Naive B cell (primary cell): ENCODE data around the gene FCSK. TPM values are rescaled to one million over a fixed set of nuclear protein-coding genes. Genes with fewer than 3 reads are reported as not detected.
"Not testable (repeated sequence)": the region's sequence is repeated elsewhere in the genome, so short reads cannot be mapped to it uniquely, and the experiment has no call there.

Experiments used
- ATAC-seq, 2 donors: fragments of 150-1000 bp; cut with Tn5 transposase; 2 replicates each; pipeline ENCODE4 v1.10.0; 2021; ENCODE audit warnings: low read depth in 2 of 2, mild to moderate bottlenecking in 2 of 2, moderate library complexity in 2 of 2
- DNase-seq: peaks from one replicate; pipeline ENCODE4 v3.0.0; 2022
- H3K27ac Mint-ChIP-seq, 6 donors: one replicate each; pipeline ENCODE4 v1.8.0; 2020 to 2022; ENCODE audit warnings: mild to moderate bottlenecking in 6 of 6, mixed read lengths in 6 of 6, moderate library complexity in 5 of 6, inconsistent platforms in 2 of 6
- H3K27me3 Mint-ChIP-seq, 3 donors: one replicate each; pipeline ENCODE4 v1.8.0; 2021 to 2022; ENCODE audit warnings: mixed read lengths in 3 of 3, mild to moderate bottlenecking in 1 of 3
- H3K36me3 Mint-ChIP-seq, 2 donors: one replicate each; pipeline ENCODE4 v1.8.0; 2020 to 2022; ENCODE audit warnings: mixed read lengths in 2 of 2, inconsistent platforms in 1 of 2, mild to moderate bottlenecking in 1 of 2
- H3K4me1 Mint-ChIP-seq, 3 donors: one replicate each; pipeline ENCODE4 v1.8.0; 2020 to 2022; ENCODE audit warnings: mixed read lengths in 3 of 3, inconsistent platforms in 1 of 3, mild to moderate bottlenecking in 1 of 3, moderate library complexity in 1 of 3
- H3K4me3 Mint-ChIP-seq, 8 donors: one replicate each; pipeline ENCODE4 v1.8.0; 2020 to 2022; ENCODE audit warnings: mild to moderate bottlenecking in 8 of 8, mixed read lengths in 8 of 8, moderate library complexity in 8 of 8, inconsistent platforms in 2 of 8
- H3K9me3 Mint-ChIP-seq, 7 donors: one replicate each; pipeline ENCODE4 v1.8.0; 2020 to 2022; ENCODE audit warnings: mixed read lengths in 7 of 7, mild to moderate bottlenecking in 5 of 7, inconsistent platforms in 2 of 7, moderate library complexity in 1 of 7
- polyA plus RNA-seq, 6 donors: library from polyadenylated mRNA; unstranded; fragments of 300-500 nt; fragmentation: Illumina TruSeq; gene quantifications; one replicate each; pipeline ENCODE4 v1.2.3, GENCODE V29; 2021; ENCODE audit warnings: low read depth in 6 of 6

The FCSK gene
- polyA plus RNA-seq, 6 donors from 2014 or later: 2.5 to 5.8 (median 4.7) TPM

GRCh38 chr16:70522216-70523075, 68.1 kb downstream of the FCSK start:
- H3K4me3 Mint-ChIP-seq: peak overlapping the region; percentile 97 to 100 (median 99)
- H3K27ac Mint-ChIP-seq: peak overlapping the region; percentile 99 to 100 (median 99)
- ATAC-seq (no peak), DNase-seq (peak; percentile 9)
- no peaks in the 10 kb centered on the region for H3K27me3 Mint-ChIP-seq
- peaks cover 27 to 59% (median 36%) of the 10 kb centered on the region in 3 donors for H3K4me1 Mint-ChIP-seq
- peaks cover 18 to 19% of the 10 kb centered on the region in 2 donors for H3K36me3 Mint-ChIP-seq
- H3K9me3 Mint-ChIP-seq: no peaks in the 10 kb centered on the region

- Mint-ChIP-seq H3K27ac (peak within 1 kb of the TSS; percentile 99 to 100 (median 99)), H3K9me3 (no peaks in the 10 kb centered on the region), H3K4me3 (peak within 1 kb of the TSS; percentile 97 to 100 (median 99)), H3K36me3 (peaks cover 15% of the 10 kb centered on the region in 2 donors), H3K27me3 (no peaks in the 10 kb centered on the region), H3K4me1 (peaks cover 27 to 64% (median 38%) of the 10 kb centered on the region in 3 donors)
- ATAC-seq (peak; percentile 71 to 81), DNase-seq (peak; percentile 87)
Observed at GRCh38 chr16:70523076-70523742, 68.8 kb downstream of the FCSK start, which contains the start of gene COG4. TSS of gene COG4 (minus strand) at chr16:70523554. CDS start at chr16:70523543, 11 bp downstream.

GRCh38 chr16:70523743-70524398, 69.5 kb downstream of the FCSK start, which contains the start of gene SF3B3:
TSS of gene SF3B3 (plus strand) at chr16:70523816. CDS start at chr16:70526657, 2,841 bp downstream.
- peaks cover 15% of the 10 kb centered on the region in 2 donors for H3K36me3 Mint-ChIP-seq
- peak within 1 kb of the TSS; percentile 97 to 100 (median 99) for H3K4me3 Mint-ChIP-seq
- H3K4me1 Mint-ChIP-seq: peaks cover 27 to 70% (median 38%) of the 10 kb centered on the region in 3 donors
- peak within 1 kb of the TSS; percentile 99 to 100 (median 99) for H3K27ac Mint-ChIP-seq
- H3K9me3 Mint-ChIP-seq: no peaks in the 10 kb centered on the region
- DNase-seq: peak; percentile 81
- ATAC-seq: peak; percentile 67 to 75
- H3K27me3 Mint-ChIP-seq: no peaks in the 10 kb centered on the region

GRCh38 chr16:70524399-70524825, 70.0 kb downstream of the FCSK start:
- H3K27ac Mint-ChIP-seq: peak overlapping the region; percentile 99 to 100 (median 99)
- H3K4me3 Mint-ChIP-seq: peak overlapping the region; percentile 97 to 100 (median 99)
- DNase-seq: peak; percentile 34
- H3K4me1 Mint-ChIP-seq: peaks cover 27 to 72% (median 41%) of the 10 kb centered on the region in 3 donors
- not testable (repeated sequence) for H3K27me3 Mint-ChIP-seq, H3K9me3 Mint-ChIP-seq
- H3K36me3 Mint-ChIP-seq: peaks cover 15 to 19% of the 10 kb centered on the region in 2 donors
- ATAC-seq: peak; percentile 25 to 42

- H3K9me3 Mint-ChIP-seq: no peaks in the 10 kb centered on the region
- H3K27ac Mint-ChIP-seq: peak overlapping the region in 5 of 6 donors; percentile 33 to 100 (median 77)
- peaks cover 27 to 62% (median 42%) of the 10 kb centered on the region in 3 donors for H3K4me1 Mint-ChIP-seq
- H3K4me3 Mint-ChIP-seq: peak overlapping the region; percentile 32 to 97 (median 68)
- peaks cover 15 to 18% of the 10 kb centered on the region in 2 donors for H3K36me3 Mint-ChIP-seq
- ATAC-seq (no peak), DNase-seq (no peak)
- H3K27me3 Mint-ChIP-seq: no peaks in the 10 kb centered on the region
Observed at GRCh38 chr16:70526403-70526802, 72.0 kb downstream of the FCSK start.

- DNase-seq: no peak
- H3K4me3 Mint-ChIP-seq: peak overlapping the region in 4 of 8 donors; percentile 26 to 97 (median 39)
- peak overlapping the region in 1 of 6 donors; percentile 100 for H3K27ac Mint-ChIP-seq
- H3K9me3 Mint-ChIP-seq: no peaks in the 10 kb centered on the region
- peaks cover 15 to 18% of the 10 kb centered on the region in 2 donors for H3K36me3 Mint-ChIP-seq
- peaks cover 27 to 53% (median 41%) of the 10 kb centered on the region in 3 donors for H3K4me1 Mint-ChIP-seq
- ATAC-seq: no peak
- no peaks in the 10 kb centered on the region for H3K27me3 Mint-ChIP-seq
Observed at GRCh38 chr16:70527315-70527996, 73.1 kb downstream of the FCSK start.

- Mint-ChIP-seq H3K9me3 (no peaks in the 10 kb centered on the region), H3K4me3 (peak overlapping the region in 1 of 8 donors; percentile 75), H3K4me1 (peaks cover 22 to 40% (median 29%) of the 10 kb centered on the region in 3 donors), H3K27me3 (no peaks in the 10 kb centered on the region), H3K27ac (peak overlapping the region in 2 of 6 donors; percentile 50 to 68), H3K36me3 (peaks cover 15 to 25% of the 10 kb centered on the region in 2 donors)
- peak; percentile 15 for DNase-seq
- ATAC-seq: no peak
Observed at GRCh38 chr16:70529051-70529777, 74.8 kb downstream of the FCSK start.

Other genes with a start within 250 kb of the FCSK start
- 10 to 100 TPM in 5 of 6 donors, 1 to 10 TPM in 1; 8.1 to 24.6 (median 12.2) TPM for gene EXOSC6, start 202.7 kb upstream of the FCSK start, polyA plus RNA-seq
- 10 to 100 TPM; 24.6 to 42.7 (median 28.8) TPM for gene AARS1, start 165.1 kb upstream of the FCSK start, polyA plus RNA-seq
- gene DDX19B, start 155.4 kb upstream of the FCSK start, polyA plus RNA-seq: 10 to 100 TPM; 33.8 to 54.6 (median 37.8) TPM
- gene DDX19A, start 107.7 kb upstream of the FCSK start, polyA plus RNA-seq: 10 to 100 TPM; 30.4 to 45.7 (median 38.0) TPM
- gene ST3GAL2, start 15.5 kb upstream of the FCSK start, polyA plus RNA-seq: 10 to 100 TPM; 12.7 to 28.7 (median 22.3) TPM
- gene COG4, start 69.0 kb downstream of the FCSK start, polyA plus RNA-seq: 10 to 100 TPM; 41.7 to 83.4 (median 51.2) TPM
- gene SF3B3, start 69.2 kb downstream of the FCSK start, polyA plus RNA-seq: 100 to 1,000 TPM in 1 of 6 donors, 10 to 100 TPM in 5; 29.3 to 136 (median 74.0) TPM
- gene IL34, start 192.0 kb downstream of the FCSK start, polyA plus RNA-seq: not detected
- not detected for gene MTSS2, start 231.5 kb downstream of the FCSK start, polyA plus RNA-seq